Fibroblast of villous mesenchyme (primary cell): ENCODE data around the gene C14orf119. TPM values are rescaled to one million over a fixed set of nuclear protein-coding genes. Genes with fewer than 3 reads are reported as not detected.

Experiments
- DNase-seq: peaks from one replicate; pipeline ENCODE4 v3.0.0-alpha.2; 2010; ENCODE audit warnings: low read depth
- H3K4me3 ChIP-seq: 2 replicates; pipeline ENCODE4 v1.5.1; 2011; ENCODE audit warnings: low read depth, mild to moderate bottlenecking, low read length
- total RNA-seq: library from RNA; depleted of rRNA; stranded (reverse); fragments of >200 nt; gene quantifications from 2 replicates; pipeline ENCODE4 v1.2.3, GENCODE V29; 2012
- TF ChIP-seq, protein P1 (sequence below): IDR thresholded peaks from 2 replicates; pipeline ENCODE4 v1.5.1; 2012; ENCODE audit warnings: low read depth, mild to moderate bottlenecking, low read length; ENCODE audit not compliant: insufficient read depth

The C14orf119 gene
- total RNA-seq, 1 donor = 66.1 TPM

DNA sequence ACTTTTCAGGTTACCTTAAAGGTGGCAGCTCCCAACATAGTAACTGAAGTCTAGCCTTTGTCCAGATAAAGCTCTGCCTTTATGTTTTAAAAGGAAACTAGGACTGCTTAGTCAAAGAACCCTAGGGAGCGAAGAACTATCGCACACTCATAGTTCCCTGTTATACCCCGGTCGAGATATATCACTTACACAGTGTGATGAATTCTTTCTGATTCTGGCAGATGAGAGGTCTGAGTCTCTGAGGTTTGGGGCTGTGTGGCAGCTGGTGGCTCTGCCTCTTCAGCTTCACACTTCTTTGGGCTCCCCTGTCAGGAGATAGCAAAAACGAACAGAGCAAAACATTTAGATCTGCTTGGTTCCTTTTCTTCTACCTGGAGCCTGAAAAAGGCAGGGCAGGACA is 17.3 kb upstream of the C14orf119 start:
- TF ChIP-seq, protein P1, sequence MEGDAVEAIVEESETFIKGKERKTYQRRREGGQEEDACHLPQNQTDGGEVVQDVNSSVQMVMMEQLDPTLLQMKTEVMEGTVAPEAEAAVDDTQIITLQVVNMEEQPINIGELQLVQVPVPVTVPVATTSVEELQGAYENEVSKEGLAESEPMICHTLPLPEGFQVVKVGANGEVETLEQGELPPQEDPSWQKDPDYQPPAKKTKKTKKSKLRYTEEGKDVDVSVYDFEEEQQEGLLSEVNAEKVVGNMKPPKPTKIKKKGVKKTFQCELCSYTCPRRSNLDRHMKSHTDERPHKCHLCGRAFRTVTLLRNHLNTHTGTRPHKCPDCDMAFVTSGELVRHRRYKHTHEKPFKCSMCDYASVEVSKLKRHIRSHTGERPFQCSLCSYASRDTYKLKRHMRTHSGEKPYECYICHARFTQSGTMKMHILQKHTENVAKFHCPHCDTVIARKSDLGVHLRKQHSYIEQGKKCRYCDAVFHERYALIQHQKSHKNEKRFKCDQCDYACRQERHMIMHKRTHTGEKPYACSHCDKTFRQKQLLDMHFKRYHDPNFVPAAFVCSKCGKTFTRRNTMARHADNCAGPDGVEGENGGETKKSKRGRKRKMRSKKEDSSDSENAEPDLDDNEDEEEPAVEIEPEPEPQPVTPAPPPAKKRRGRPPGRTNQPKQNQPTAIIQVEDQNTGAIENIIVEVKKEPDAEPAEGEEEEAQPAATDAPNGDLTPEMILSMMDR = no peak
- no peak for DNase-seq
- H3K4me3 ChIP-seq = no peak overlapping the region

DNA sequence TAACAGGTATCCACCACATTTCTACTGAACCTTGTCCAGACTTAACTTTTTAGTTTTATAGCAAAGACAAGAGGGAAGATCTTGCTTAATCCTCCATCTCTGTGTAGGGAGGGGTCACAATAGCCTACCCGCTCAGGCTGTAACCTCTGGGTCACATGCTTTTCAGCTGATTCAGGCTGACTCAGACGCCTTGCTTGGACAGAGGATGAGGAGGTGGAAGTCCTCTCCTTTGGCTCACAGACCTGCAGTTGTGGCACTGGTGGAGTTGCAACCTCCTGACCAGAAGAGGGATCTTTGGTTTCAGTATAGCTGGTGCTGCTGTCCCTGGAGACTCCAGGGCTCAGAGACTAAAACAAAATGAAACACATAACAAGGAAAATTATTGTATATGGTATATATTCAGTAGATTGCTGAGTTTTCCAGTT is 16.6 kb upstream of the C14orf119 start:
- TF ChIP-seq, protein P1 = no peak
- no peak overlapping the region for H3K4me3 ChIP-seq
- DNase-seq = peak; percentile 98

DNA sequence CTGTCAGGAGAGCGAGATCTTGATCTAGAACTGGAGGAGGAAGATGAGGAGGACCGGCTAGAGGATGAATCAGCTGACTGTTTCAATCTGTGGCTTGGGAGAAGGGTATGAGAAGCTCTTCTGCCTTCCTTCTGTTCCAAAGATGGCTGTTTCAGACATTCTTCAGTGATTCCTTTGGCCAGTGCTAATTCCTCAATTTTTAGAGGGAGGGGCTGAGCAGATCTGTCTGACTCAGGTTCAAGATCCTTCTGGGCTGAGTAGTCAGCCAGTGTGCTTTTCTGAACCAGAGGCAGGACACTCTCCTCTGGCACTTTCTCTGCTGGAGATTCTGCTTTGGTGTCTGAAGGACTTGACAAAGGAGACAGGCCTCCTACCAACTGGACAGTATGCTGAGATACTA is 15.6 kb upstream of the C14orf119 start:
- no peak overlapping the region for H3K4me3 ChIP-seq
- no peak for DNase-seq
- TF ChIP-seq, protein P1 = no peak

DNA sequence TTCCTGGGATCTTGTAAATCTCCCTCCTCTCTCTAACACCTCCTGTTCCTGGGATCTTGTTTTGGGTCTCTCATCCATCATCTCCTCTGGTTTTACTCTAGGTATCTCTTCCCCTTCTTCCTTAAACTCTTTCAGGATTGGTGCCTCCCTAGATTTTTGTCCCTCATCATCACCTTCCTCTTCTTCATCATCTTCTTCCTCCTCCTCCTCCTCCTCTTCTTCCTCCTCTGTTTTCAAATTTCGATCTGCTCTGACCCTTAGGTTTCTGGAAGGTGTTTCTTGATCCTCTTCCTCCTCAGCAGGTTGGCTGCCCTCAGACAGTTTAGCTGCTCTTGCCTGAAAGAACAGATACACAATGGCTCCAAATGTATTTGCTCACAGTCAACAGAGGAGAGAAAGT is 14.8 kb upstream of the C14orf119 start:
- H3K4me3 ChIP-seq = no peak overlapping the region
- DNase-seq = no peak
- TF ChIP-seq, protein P1 = no peak

DNA sequence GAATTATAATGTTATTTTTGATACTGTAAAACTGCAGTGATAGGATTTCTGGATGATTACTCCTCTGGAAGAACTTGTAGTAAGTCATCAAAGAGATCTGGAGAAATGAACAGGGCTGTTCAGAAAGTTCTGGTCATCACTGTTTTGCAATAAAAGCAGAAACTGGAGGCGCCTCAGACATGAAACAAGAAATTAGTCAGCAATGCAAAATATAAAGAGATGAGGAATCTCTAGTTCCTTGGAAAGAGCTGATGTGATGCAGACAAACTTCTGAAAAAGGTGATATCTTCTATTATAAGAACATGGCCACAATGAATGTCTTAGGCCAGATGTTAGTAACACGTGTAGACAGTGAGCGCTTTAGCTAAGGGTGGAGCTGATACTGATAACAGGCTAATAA is 9.8 kb upstream of the C14orf119 start:
- TF ChIP-seq, protein P1 = no peak
- H3K4me3 ChIP-seq = no peak overlapping the region
- DNase-seq = peak; percentile 20

DNA sequence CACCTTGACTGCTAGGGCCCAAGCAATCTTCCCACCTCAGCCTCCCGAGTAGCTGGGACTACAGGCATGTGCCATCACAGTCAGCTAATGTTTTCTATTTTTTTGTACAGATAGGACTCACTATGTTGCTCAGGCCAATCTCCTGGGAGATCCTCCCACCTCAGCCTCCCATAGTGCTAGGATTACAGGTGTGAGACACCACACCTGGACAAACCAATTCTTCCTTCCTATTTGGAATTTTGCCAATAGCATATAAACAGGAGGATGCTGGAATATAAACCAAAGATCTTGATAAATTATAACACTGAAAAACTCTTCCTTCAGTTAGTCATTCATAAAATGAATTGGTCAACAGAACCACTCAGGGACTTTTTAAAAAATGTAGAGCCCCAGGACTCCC is 8.7 kb upstream of the C14orf119 start:
- H3K4me3 ChIP-seq = no peak overlapping the region
- no peak for DNase-seq

More for the DNA sequence above, 8.7 kb upstream of the C14orf119 start:
- TF ChIP-seq, protein P1 = no peak
